GM12872 (cell line): ENCODE measurements around the gene TEX19.

ENCODE experiments used
- CTCF ChIP-seq: IDR thresholded peaks from 3 replicates; pipeline ENCODE4 v1.5.1; 2011; ENCODE audit warnings: low read depth, mild to moderate bottlenecking, low read length, moderate library complexity; ENCODE audit not compliant: insufficient read depth

Gene TEX19

GRCh38 chr17:82405051-82405450 lies 46.0 kb downstream of the TEX19 start:
- no peak for TF ChIP-seq CTCF

GRCh38 chr17:82406131-82406671 lies 47.2 kb downstream of the TEX19 start:
- no peak for TF ChIP-seq CTCF

- TF ChIP-seq CTCF: no peak
Measured at GRCh38 chr17:82407255-82407654, 48.2 kb downstream of the TEX19 start.

- TF ChIP-seq CTCF: no peak
Measured at GRCh38 chr17:82408288-82408937, 49.4 kb downstream of the TEX19 start.

GRCh38 chr17:82408938-82409318 lies 49.9 kb downstream of the TEX19 start:
- TF ChIP-seq CTCF: no peak

GRCh38 chr17:82410014-82410716 lies 51.1 kb downstream of the TEX19 start:
- TF ChIP-seq CTCF: no peak

GRCh38 chr17:82411396-82412053 lies 52.5 kb downstream of the TEX19 start:
- TF ChIP-seq CTCF: no peak
